Stimulated activated effector memory CD8-positive, alpha-beta T cell treated with anti-CD3 and anti-CD28 coated beads, Interleukin-12 subunit alpha, Interleukin-12 subunit beta, amount 100 ng/mL, for 72 hours (primary cell): ENCODE data around the gene CPLANE1.
A peak's percentile ranks its signal among the peaks of the same experiment; 100 is the strongest.
"Not testable (repeated sequence)": the region's sequence is repeated elsewhere in the genome, so short reads cannot be mapped to it uniquely, and the experiment has no call there.

Experiments used
- ATAC-seq: fragments of 150-1000 bp; cut with Tn5 transposase; 2 replicates; pipeline ENCODE4 v1.10.0; 2021
- DNase-seq, 2 donors: peaks; one replicate each; pipeline ENCODE4 v3.0.0; 2021 to 2022; ENCODE audit warnings: low spot score in 2 of 2
- H3K27ac Mint-ChIP-seq: one replicate; pipeline ENCODE4 v1.8.0; 2022; ENCODE audit warnings: mild to moderate bottlenecking, mixed read lengths
- H3K36me3 Mint-ChIP-seq: one replicate; pipeline ENCODE4 v1.8.0; 2022; ENCODE audit warnings: mild to moderate bottlenecking, mixed read lengths
- H3K4me1 Mint-ChIP-seq: one replicate; pipeline ENCODE4 v1.8.0; 2022; ENCODE audit warnings: mixed read lengths
- H3K4me3 Mint-ChIP-seq: one replicate; pipeline ENCODE4 v1.8.0; 2022; ENCODE audit warnings: mild to moderate bottlenecking, mixed read lengths
- H3K9me3 Mint-ChIP-seq: one replicate; pipeline ENCODE4 v1.8.0; 2022; ENCODE audit warnings: mixed read lengths

CPLANE1 gene

GRCh38 chr5:37248970-37249814 lies at the start of gene CPLANE1:
CPLANE1 (minus strand) TSS chr5:37249376; CDS start chr5:37247698, 1,678 bp downstream.
- DNase-seq = peak; percentile 57 to 85
- Mint-ChIP-seq H3K4me3 (peak within 1 kb of the TSS; percentile 85), H3K4me1 (peaks cover 6% of the 10 kb centered on the region), H3K27ac (peak within 1 kb of the TSS; percentile 92), H3K36me3 (peaks cover 5% of the 10 kb centered on the region), H3K9me3 (no peaks in the 10 kb centered on the region)
- peak; percentile 91 for ATAC-seq

- H3K27ac Mint-ChIP-seq, DNase-seq, H3K9me3 Mint-ChIP-seq, ATAC-seq, H3K4me3 Mint-ChIP-seq, H3K4me1 Mint-ChIP-seq: not testable (repeated sequence)
- peaks cover 92% of the 10 kb centered on the region for H3K36me3 Mint-ChIP-seq
Observed at GRCh38 chr5:37296313-37296712, 47.1 kb upstream of the CPLANE1 start.

DNA sequence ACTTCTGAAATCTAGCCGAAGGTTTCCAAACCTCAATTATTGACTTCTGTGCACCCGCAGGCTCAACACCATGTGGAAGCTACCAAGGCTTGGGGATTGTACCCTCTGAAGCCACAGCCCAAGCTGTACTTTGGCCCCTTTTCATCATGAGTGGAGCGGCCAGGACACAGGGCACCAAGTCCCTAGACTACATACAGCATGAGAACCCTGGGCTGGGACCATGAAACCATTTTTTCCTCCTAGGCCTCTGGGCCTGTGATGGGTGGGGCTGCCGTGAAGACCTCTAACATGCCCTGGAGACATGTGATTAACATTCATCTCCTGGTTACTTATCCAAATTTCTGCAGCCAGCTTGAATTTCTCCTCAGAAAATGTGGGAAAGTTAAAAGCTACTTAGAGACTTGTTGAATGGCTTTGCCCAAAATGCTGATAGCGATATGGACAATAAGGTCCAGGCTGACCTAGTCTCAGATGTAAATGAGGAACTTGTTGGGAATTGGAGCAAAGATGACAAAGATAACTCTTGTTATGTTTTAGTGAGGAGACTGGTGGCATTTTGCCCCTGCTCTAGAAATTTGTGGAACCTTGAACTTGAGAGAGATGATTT lies 34.1 kb upstream of the CPLANE1 start:
- Mint-ChIP-seq H3K9me3 (peaks cover 4% of the 10 kb centered on the region), H3K4me3 (no peak overlapping the region), H3K27ac (no peak overlapping the region), H3K36me3 (peaks cover 2% of the 10 kb centered on the region), H3K4me1 (no peaks in the 10 kb centered on the region)
- DNase-seq = no peak
- ATAC-seq = no peak

DNA sequence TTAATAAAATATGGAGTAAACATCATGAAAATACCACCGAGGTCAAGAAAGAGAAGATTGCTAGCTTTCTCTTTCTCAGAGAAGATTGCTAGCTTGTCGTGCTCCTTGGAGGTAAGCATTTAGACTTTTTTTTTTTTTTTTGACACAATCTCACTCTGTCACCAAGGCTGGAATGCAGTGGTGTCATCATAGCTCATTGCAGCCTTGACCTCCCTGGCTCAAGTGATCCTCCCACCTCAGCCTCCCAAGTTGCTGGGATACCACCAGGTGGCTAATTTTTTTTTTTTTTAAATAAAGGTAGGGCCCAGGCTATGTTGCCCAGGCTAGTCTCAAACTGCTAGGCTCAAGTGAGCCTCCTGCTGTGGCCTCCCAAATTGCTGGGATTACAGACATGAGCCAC lies 26.3 kb upstream of the CPLANE1 start:
- H3K27ac Mint-ChIP-seq = no peak overlapping the region
- no peaks in the 10 kb centered on the region for H3K4me1 Mint-ChIP-seq
- H3K4me3 Mint-ChIP-seq = no peak overlapping the region
- peaks cover 4% of the 10 kb centered on the region for H3K9me3 Mint-ChIP-seq
- H3K36me3 Mint-ChIP-seq = no peaks in the 10 kb centered on the region
- DNase-seq (no peak), ATAC-seq (no peak)

GRCh38 chr5:37272511-37272910 lies 23.3 kb upstream of the CPLANE1 start:
- Mint-ChIP-seq H3K27ac (no peak overlapping the region), H3K4me1 (no peaks in the 10 kb centered on the region), H3K4me3 (no peak overlapping the region), H3K9me3 (peaks cover 6% of the 10 kb centered on the region), H3K36me3 (no peaks in the 10 kb centered on the region)
- ATAC-seq (no peak), DNase-seq (no peak)

- not testable (repeated sequence) for H3K27ac Mint-ChIP-seq
Observed at GRCh38 chr5:37268100-37268499, 18.9 kb upstream of the CPLANE1 start.

GRCh38 chr5:37255774-37256358 lies 6.7 kb upstream of the CPLANE1 start:
- no peak for ATAC-seq
- no peak for DNase-seq
- H3K9me3 Mint-ChIP-seq = no peaks in the 10 kb centered on the region
- H3K4me1 Mint-ChIP-seq = no peaks in the 10 kb centered on the region
- no peak overlapping the region for H3K27ac Mint-ChIP-seq
- no peak overlapping the region for H3K4me3 Mint-ChIP-seq
- H3K36me3 Mint-ChIP-seq = no peaks in the 10 kb centered on the region

More at GRCh38 chr5:37268100-37268499, 18.9 kb upstream of the CPLANE1 start:
- not testable (repeated sequence) for DNase-seq, H3K4me3 Mint-ChIP-seq, H3K9me3 Mint-ChIP-seq, H3K36me3 Mint-ChIP-seq, H3K4me1 Mint-ChIP-seq, ATAC-seq

GRCh38 chr5:37254581-37254980 lies 5.4 kb upstream of the CPLANE1 start:
- H3K4me1 Mint-ChIP-seq = peaks cover 4% of the 10 kb centered on the region
- DNase-seq (no peak), ATAC-seq (no peak)
- H3K9me3 Mint-ChIP-seq = no peaks in the 10 kb centered on the region
- no peak overlapping the region for H3K27ac Mint-ChIP-seq
- no peak overlapping the region for H3K4me3 Mint-ChIP-seq
- H3K36me3 Mint-ChIP-seq = no peaks in the 10 kb centered on the region

DNA sequence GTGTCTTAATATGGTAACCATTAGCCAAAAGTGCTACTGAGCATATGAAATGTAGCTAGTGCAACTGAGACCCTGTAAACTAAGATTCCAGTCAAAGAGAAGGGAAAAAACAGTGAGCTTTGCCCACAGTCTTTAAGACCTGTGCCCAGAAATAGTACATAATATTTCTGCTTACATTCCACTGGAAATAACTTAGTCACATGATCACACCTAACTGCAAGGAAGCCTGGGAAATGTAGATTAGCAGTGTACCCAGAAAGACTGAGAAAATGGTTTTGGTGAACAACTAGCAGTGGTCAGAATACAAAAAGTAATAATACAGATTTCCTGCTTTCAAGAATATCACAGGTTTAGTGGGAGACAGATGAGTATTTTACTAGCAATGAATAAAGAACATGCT lies 2.5 kb upstream of the CPLANE1 start:
- H3K27ac Mint-ChIP-seq = peak overlapping the region; percentile 32
- peaks cover 6% of the 10 kb centered on the region for H3K4me1 Mint-ChIP-seq
- H3K9me3 Mint-ChIP-seq = no peaks in the 10 kb centered on the region
- ATAC-seq (no peak), DNase-seq (no peak)
- no peaks in the 10 kb centered on the region for H3K36me3 Mint-ChIP-seq
- no peak overlapping the region for H3K4me3 Mint-ChIP-seq

DNA sequence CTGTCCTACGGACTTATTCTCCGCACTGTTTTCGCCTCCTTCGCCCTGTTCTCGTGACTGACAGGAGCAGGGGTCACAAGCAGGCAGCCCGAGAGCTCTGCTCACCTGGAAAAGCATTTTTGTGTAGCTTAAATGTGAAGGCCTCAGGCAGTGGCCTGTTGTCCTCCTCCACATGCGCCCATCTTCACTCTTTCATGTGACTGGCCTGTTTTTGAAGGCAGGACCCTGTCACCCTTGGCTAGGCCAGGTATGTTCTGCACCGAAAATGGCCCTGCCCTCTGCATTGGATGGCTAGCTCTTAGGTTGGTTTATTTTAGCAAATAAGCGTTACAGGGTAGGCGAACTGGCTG lies 614 bp upstream of the CPLANE1 start:
- Mint-ChIP-seq H3K36me3 (peaks cover 5% of the 10 kb centered on the region), H3K4me1 (peaks cover 6% of the 10 kb centered on the region), H3K4me3 (peak overlapping the region; percentile 85), H3K27ac (peak overlapping the region; percentile 92), H3K9me3 (no peaks in the 10 kb centered on the region)
- DNase-seq (no peak), ATAC-seq (no peak)

GRCh38 chr5:37248421-37248969 lies 681 bp downstream of the CPLANE1 start:
- Mint-ChIP-seq H3K9me3 (no peaks in the 10 kb centered on the region), H3K4me1 (peaks cover 6% of the 10 kb centered on the region), H3K27ac (peak overlapping the region; percentile 92), H3K4me3 (peak overlapping the region; percentile 85), H3K36me3 (peaks cover 5% of the 10 kb centered on the region)
- no peak for DNase-seq
- ATAC-seq = no peak

GRCh38 chr5:37247496-37247895 lies 1.7 kb downstream of the CPLANE1 start:
- no peak for ATAC-seq
- H3K27ac Mint-ChIP-seq = no peak overlapping the region
- peak overlapping the region; percentile 85 for H3K4me3 Mint-ChIP-seq
- H3K36me3 Mint-ChIP-seq = peaks cover 5% of the 10 kb centered on the region
- no peaks in the 10 kb centered on the region for H3K9me3 Mint-ChIP-seq
- peaks cover 6% of the 10 kb centered on the region for H3K4me1 Mint-ChIP-seq
- no peak for DNase-seq

GRCh38 chr5:37247036-37247435 lies 2.1 kb downstream of the CPLANE1 start:
- Mint-ChIP-seq H3K9me3 (no peaks in the 10 kb centered on the region), H3K27ac (no peak overlapping the region), H3K4me3 (no peak overlapping the region), H3K36me3 (peaks cover 5% of the 10 kb centered on the region), H3K4me1 (peaks cover 6% of the 10 kb centered on the region)
- DNase-seq (no peak), ATAC-seq (no peak)

- H3K36me3 Mint-ChIP-seq = peaks cover 45% of the 10 kb centered on the region
- H3K9me3 Mint-ChIP-seq = peaks cover 17% of the 10 kb centered on the region
- DNase-seq (no peak), ATAC-seq (no peak)
- no peak overlapping the region for H3K27ac Mint-ChIP-seq
- no peaks in the 10 kb centered on the region for H3K4me1 Mint-ChIP-seq
- H3K4me3 Mint-ChIP-seq = no peak overlapping the region
Observed at GRCh38 chr5:37234288-37234687, 14.9 kb downstream of the CPLANE1 start.

DNA sequence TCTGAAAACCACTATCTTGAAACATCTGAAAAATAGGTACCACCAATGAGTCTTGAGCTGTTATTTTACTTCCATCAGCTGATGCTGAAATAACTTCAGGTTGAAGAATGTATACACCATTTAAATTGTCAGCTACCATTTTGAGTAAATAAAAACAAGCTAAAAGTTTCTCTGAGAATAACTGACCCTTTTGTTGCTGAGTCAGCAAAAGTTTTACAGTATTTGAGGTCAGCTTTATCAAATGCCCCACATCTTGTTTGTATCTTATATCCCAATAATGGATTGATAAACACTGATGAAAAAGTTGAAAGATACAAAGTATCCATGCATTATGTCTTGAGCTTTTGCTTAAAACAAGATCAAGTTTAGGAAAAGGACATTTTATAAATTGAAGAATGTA lies 22.8 kb downstream of the CPLANE1 start:
- H3K27ac Mint-ChIP-seq = no peak overlapping the region
- DNase-seq = no peak
- H3K9me3 Mint-ChIP-seq = no peaks in the 10 kb centered on the region
- H3K4me1 Mint-ChIP-seq = no peaks in the 10 kb centered on the region
- no peak overlapping the region for H3K4me3 Mint-ChIP-seq
- H3K36me3 Mint-ChIP-seq = peaks cover 32% of the 10 kb centered on the region
- ATAC-seq = no peak
